ENCODE measurements around the gene PLG.
"Not testable (repeated sequence)": the region's sequence is repeated elsewhere in the genome, so short reads cannot be mapped to it uniquely, and the experiment has no call there.

Gene PLG

DNA sequence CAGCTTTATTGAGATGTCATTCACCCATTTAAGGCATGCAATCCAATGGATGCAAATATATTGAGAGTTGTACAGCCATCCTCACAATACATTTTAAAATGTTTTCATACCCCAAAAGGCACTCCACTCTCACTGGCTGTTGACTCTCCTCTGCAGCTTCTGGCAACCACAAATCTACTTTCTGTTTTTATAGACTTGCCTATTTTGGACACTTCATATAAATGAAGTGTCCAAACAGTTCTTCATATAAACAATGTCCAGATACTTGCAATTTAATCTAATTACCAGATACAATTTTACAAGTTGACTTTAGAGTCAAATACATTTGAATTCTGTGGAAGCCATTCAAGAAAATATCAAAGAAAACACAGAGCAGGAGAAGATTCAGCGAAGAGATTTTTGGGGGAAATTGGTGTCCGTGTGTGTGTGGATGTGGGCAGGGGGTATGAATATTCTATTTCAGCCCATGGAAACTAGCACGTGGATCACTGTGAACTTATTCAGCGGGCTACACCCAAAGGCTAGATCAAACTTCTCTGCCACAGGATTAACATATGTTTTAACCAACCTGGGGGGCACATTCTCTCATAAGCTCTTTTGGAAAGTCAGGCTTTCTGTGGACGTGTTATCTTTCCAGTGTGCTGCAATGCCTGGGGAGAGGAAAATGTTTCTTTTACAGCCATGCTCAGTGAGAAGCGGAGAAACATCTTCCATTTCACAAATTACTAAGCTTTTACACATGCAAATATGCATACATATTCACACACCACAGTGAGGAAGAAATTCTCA is 73.9 kb downstream of the PLG start:
- no peak for DNase-seq (ENCODE audit: low spot score)

GRCh38 chr6:160779095-160779494 is 77.1 kb downstream of the PLG start:
- DNase-seq (ENCODE audit: low spot score): not testable (repeated sequence)

GRCh38 chr6:160780656-160781055 is 78.6 kb downstream of the PLG start:
- DNase-seq (ENCODE audit: low spot score): not testable (repeated sequence)

DNA sequence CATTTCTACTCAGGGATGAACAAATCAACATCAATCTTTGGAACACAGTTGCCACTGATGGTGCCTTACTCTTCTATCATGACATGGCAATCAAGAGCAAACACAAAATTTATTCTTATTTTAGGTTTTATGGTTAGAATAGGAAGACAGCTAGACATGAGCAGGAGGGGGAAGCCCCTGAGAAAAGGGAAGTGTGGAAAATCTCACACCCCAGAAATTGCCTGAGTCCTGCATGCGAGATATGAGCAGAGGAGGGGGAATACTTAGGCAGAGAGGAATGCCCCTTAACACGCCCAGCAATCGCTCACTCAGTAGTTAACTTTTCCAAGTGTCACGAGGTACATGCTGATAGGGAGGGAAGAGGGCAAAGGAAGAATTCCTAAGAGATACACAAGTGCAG is 79.3 kb downstream of the PLG start:
- DNase-seq (ENCODE audit: low spot score): no peak

DNA sequence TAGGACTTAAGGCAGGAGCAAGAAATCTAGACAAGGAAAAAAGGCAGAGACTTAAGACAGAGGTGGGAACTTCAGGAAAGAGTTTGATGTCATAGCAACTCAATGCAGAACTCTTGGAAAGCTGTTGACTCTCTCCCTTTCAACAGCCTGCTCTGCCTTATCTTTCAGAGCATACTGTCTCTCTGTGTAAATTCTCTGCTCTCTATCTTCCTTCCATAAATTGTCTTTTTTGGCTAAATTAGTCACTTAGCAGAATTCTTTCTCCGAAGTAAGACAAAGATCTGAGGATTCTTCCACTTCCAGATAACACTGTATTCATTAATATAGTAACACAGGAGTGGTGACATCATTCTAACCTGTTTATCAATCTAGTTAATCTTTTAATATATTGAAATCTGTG is 80.2 kb downstream of the PLG start:
- DNase-seq (ENCODE audit: low spot score): no peak

- DNase-seq (ENCODE audit: low spot score): no peak
Measured at GRCh38 chr6:160783741-160784140, 81.7 kb downstream of the PLG start.

- DNase-seq (ENCODE audit: low spot score): not testable (repeated sequence)
Measured at GRCh38 chr6:160788126-160788525, 86.1 kb downstream of the PLG start.

DNA sequence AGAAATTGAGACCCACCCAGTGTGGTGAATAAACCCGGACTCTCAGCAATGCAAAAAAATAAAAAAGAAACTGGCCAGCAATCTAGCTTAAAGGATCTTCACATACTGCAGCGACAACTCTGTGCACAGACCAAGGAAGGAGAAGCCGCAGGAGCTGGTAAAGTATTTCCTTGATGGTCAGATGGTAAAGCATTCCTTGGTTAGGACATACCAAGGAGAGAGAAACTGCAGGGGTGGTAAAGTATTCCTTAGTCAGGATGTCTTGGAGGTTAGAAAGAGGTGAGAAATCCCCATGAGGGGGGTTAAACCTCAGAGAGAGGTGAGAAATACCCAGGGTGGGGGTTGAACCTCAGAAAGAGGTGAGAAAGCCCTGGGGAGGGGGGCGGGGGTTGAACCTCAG is 86.8 kb downstream of the PLG start:
- no peak for DNase-seq (ENCODE audit: low spot score)

DNA sequence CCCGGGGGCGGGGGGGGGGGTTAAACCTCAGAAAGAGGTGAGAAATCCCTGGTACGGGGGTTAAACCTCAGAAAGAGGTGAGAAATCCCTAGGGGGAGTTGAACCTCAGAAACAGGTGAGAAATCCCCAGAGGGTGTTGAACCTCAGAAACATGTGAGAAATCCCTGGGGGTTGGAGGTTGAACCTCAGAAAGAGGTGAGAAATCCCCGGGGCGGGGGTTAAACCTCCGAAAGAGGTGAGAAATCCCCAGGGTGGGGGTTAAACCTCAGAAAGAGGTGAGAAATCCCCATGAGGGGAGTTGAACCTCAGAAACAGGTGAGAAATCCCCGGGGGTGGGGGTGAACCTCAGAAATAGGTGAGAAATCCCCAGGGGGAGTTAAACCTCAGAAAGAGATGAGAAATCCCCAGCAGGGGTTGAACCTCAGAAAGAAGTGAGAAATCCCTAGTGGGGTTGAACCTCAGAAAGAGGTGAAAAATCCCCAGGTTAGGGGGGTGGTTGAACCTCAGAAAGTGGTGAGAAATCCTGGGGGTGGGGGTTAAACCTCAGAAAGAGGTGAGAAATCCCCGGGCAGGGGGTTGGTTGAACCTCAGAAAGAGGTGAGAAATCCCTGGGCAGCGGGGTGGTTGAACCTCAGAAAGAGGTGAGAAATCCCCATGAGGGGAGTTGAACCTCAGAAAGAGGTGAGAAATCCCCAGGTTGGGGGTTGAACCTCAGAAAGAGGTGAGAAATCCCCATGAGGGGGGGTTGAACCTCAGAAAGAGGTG is 87.4 kb downstream of the PLG start:
- no peak for DNase-seq (ENCODE audit: low spot score)

DNA sequence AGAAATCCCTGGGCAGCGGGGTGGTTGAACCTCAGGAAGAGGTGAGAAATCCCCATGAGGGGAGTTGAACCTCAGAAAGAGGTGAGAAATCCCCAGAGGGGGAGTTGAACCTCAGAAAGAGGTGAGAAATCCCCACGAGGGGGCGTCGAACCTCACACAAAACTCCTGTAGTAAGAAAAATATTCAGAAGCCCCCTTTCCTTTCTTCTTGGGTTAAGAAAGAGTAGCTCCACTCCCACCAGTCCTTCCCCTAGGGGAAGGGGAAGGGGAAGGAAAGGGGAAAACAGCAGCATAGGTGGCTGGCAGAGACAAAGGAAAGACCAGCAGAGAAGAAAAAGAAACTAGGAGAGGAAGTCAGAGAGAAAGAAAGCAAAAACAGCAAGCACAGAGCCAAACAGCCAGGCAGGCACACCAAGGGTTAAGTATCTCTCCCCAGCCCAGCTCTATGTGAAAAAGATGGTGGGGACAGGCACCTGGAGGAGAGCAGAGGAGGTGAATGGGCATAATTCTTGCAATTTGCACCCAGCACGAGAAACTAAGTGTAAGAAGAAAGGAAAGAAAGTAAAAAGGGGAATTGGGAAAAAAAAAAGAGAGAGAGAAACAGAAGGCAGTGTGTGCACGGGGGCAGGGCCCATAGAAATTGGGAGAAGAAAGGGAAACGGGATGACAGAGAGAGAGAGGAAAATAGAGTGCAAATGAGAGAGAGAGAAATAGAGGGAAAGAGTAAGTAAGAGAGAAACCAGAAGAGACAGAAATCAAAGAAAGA is 88.2 kb downstream of the PLG start:
- DNase-seq (ENCODE audit: low spot score): no peak

GRCh38 chr6:160791459-160791858 is 89.4 kb downstream of the PLG start:
- no peak for DNase-seq (ENCODE audit: low spot score)

DNA sequence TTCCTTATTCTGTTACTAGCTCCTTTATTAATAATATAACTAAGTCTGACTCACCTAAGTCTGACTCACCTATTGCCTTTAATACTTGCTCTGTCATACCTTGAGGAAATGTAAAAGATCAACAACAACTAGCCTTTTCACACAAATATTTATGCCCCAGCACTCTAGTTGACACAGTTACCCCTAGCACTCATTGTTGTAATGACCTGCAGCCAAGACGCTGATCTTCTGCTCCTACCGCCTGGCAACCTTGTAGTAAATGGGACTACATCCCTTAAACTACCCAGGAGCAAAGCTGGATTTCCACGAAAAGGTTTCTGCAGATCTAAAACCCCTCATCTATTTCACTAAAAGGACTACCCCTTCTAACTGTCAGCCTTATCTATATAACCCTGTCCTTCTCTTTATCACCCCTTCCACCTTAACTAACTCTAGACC is 90.0 kb downstream of the PLG start:
- no peak for DNase-seq (ENCODE audit: low spot score)

DNA sequence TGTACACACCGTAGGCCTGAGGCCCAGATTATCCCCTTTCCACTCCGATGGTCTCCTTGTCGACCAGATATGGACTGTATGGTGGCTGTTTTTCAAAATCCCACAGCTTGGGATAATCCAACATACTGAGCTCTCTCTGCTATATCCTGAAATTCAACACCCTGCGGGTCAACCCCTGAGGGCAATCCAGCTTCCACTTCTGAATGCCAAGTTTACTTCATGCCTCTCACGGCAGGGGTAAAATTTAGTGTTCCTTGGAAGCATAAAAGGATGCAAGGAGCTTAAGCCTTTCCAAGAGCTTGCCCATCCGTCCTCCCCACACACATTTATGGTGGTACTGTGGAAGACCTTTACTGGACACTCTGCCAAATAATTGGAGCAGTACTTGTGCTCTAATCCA is 90.7 kb downstream of the PLG start:
- no peak for DNase-seq (ENCODE audit: low spot score)

DNA sequence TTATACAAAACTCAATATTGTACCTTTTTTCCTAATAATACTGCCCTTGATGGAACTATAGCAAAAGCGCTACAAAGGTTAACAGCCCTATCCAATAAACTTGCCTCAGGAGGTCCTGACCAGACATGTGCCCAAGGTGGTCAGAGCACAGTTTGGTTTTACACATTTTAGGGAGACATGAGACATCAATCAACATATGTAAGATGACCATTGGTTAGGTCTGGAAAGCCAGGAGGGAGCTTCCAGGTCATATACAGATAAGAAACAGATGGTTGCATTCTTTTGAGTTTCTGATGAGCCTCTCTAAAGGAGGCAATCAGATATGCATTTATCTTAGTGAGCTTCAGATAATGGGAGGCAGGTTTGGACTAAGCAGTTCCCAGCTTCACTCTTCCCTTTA is 91.6 kb downstream of the PLG start:
- DNase-seq (ENCODE audit: low spot score): no peak

- DNase-seq (ENCODE audit: low spot score): no peak
Measured at GRCh38 chr6:160795721-160796120, 93.7 kb downstream of the PLG start.

- no peak for DNase-seq (ENCODE audit: low spot score)
Measured at GRCh38 chr6:160798625-160799024, 96.6 kb downstream of the PLG start.

GRCh38 chr6:160799801-160800506 is 97.9 kb downstream of the PLG start:
- no peak for DNase-seq (ENCODE audit: low spot score)

DNA sequence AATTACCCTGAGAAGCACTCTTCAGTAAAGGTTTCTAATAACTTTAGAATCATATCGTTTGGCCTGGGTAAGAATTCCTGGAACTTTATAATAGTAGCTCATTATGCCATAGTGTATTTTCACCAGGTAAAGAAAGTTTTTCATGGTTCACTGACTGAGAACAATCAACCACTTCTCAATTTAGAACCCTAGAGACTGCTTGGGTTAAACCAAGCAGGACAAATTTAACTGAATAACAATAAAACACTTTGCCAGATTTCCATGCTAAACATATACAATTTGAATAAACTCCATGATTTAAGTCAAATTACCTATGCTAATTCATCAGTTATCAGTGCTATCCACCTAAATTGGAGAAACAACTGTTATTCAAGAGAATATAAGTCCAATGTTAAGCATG is 99.4 kb downstream of the PLG start:
- no peak for DNase-seq (ENCODE audit: low spot score)

GRCh38 chr6:160802049-160802448 is 100.0 kb downstream of the PLG start:
- DNase-seq (ENCODE audit: low spot score): not testable (repeated sequence)

Measured in SW480 (cell line).